GM19467 (cell line): ENCODE results near the gene RABAC1.
A peak's percentile ranks its signal among the peaks of the same experiment; 100 is the strongest.
"Not testable (repeated sequence)": the region's sequence is repeated elsewhere in the genome, so short reads cannot be mapped to it uniquely, and the experiment has no call there.

Source experiments
- ATAC-seq: cut with Tn5 transposase; IDR thresholded peaks from one replicate; pipeline ENCODE4 v1.9.1; 2021; ENCODE audit warnings: mild to moderate bottlenecking, moderate library complexity; ENCODE audit not compliant: unreplicated experiment

The RABAC1 gene, protein sequence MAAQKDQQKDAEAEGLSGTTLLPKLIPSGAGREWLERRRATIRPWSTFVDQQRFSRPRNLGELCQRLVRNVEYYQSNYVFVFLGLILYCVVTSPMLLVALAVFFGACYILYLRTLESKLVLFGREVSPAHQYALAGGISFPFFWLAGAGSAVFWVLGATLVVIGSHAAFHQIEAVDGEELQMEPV

DNA sequence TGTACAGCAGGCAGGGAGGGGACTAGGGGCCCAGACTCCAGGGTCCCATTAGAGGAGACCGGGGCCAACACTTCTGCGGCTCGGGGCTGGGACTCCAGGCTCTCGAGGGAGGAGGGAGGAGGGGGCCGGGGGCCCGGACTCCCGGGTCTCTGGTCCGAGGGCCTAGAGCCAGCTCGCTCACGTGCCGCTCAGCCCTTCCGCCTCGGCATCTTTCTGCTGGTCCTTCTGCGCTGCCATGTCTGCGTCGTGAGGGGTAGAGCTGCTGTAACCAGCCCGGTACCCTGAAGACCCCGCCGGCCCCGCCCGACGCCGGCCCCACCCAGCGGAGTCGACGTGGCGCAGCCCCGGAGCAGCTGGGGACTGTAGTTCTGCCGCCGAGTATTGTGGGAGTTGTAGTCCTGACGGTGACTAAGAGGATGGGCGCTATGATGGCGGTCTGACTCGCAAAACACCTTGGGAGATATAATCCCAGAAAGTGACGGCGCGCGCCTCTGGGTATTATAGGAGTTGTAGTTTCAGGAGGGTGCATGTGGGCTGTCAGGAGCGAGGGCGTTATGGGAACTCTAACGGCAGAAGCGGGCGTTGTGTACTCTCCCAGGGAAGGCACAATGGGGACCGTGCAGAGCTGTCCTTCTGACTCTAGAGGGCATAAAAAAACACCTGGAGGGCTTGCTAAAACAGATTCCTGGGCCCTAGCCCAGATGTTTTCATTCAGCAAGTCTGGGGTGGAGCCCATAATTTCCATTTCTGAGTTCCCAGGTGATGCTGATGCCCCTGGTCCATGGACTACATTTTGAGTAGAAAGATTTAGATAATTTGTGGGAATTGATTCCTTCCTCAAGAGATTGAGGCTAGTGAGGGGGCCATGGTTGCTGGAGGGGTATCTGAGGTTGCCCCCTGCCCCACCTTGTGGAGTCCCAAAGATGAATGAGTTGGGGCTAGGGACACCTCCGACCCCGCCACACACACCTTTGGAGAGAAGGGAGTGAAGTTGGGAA lies at the start of gene RABAC1:
Gene RABAC1 (minus strand): TSS at position 266 of the 998 bp plus-strand sequence. CDS start 29 bp downstream, at position 237.
- peak; percentile 51 for ATAC-seq

DNA sequence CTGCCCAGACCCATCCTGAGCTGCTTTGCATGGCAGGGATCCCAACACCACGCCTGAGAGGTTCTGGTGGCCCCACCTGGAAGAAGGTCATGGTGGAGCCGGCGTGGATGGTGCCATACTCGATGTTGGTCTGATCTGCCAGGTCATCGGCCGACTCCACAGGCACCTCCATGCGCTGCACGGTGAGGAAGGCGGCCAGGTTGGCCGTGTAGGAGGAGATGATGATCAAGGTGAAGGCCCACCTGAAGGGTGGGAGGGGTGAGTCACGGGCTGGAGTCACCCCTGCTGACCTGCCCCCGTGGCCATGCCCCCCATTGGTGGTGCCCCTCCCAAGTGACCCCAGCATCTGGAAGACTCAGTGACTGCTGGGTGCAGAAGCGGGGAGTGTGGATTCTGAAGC lies 47.4 kb upstream of the RABAC1 start:
- ATAC-seq: no peak

DNA sequence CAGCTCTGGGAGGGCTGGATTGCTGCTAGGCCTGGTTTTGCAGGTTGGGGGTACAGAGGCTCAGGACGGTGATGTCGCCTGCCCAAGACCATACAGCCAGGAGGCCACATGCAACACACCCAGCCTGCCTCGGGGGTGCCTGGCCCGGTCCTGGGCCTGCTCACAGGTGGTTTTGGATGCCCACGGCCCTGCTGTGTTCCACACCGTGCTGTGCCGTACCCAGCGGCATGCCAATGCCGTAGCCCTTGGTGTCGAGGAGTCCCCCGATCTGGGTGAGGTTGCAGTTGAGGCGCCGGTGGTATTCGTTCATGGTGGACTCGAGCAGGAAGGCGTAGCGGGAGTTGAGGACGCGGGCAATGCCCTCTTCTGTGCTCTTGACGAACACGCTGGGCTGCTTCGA lies 46.4 kb upstream of the RABAC1 start:
- no peak for ATAC-seq

DNA sequence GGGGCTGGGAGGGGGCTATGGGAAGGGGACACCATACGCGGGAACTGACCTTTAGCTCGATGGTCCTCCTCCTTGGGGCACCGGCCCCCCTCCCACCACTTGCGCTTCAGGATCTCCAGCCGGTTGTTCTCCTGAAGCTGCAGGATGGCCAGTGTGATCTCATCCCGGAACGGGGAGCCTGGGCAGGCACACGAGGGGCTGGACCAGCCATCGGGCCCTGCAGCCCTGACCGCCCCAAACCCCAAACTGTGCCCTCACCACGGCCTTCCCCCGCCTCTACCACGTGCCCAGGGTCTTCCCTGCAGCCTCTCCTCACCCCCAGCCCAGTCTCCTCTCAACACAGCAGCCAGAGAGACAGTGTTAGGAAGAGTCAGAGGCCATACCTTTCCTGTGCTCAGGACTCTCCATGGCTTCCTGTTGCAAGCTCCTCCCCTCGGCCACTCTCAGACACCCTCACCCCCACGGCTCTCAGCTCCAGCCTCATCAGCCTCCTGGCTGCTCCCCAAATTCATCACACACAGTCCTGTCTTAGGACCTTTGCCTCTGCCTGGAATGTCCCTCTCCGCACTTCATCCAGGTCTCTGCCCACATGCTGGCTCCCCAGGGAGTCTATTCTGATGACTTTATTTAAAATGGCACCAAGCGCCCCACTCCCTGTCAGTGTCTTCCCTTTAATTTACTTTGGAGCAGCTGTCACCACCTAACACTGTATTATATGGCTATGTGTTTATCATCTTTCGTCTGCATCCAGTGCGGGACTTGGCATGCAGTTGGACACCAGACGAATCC lies 44.6 kb upstream of the RABAC1 start:
- ATAC-seq: no peak

DNA sequence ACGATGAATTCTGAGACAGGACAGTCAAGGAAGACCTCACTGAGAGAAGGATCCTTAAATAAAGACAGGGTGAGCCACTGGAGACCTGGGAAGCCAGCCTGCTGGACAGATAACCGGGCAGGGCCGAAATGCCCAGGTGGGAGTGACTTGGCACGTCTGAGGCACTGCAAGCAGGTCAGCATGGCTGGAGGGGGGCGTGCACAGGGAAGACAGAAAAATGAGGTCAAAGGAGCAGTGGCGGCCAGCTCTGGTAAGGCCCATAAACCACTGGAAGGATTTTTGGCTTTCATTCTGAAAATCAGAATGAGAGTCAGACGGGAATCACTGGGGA lies 40.7 kb upstream of the RABAC1 start:
- no peak for ATAC-seq

DNA sequence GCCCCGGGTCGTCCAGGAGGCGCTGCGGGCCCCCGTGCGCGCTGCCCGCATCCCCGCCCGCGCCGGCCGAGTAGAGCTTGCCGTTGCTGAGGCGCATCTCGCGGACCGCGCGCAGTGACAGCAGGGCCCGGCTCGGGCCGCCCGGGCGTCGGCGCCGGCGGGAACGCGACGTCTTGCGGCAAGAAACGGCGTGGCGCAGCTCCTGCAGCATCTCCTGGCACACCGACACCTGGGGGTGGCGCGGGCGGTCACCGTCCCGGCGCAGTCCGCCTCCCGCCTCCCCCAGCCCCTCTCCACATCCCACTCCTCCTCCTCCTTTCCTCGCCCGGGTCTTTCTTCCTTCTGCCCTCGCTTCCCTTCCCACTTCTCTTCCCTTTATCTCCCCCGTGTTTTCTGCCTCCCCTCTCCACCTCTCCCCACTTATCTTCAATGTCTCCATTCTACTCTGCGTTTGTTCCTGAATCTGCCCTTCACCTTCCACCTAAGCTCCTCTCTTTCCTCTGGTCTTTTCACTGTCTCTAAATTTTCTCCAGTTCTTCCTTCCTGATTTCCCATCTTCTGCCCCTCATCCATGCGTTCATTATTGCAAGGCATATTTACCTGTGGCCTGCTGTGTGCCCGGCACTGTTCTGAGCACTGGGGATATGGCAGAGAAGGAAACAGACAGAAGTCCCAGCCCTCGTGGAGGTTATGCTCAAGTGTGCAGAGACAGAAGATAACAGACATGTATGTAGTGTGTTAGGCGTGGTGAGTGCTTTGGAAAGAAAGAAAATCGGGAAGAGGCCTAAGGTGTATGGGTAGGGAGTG lies 40.2 kb upstream of the RABAC1 start:
- ATAC-seq: no peak

DNA sequence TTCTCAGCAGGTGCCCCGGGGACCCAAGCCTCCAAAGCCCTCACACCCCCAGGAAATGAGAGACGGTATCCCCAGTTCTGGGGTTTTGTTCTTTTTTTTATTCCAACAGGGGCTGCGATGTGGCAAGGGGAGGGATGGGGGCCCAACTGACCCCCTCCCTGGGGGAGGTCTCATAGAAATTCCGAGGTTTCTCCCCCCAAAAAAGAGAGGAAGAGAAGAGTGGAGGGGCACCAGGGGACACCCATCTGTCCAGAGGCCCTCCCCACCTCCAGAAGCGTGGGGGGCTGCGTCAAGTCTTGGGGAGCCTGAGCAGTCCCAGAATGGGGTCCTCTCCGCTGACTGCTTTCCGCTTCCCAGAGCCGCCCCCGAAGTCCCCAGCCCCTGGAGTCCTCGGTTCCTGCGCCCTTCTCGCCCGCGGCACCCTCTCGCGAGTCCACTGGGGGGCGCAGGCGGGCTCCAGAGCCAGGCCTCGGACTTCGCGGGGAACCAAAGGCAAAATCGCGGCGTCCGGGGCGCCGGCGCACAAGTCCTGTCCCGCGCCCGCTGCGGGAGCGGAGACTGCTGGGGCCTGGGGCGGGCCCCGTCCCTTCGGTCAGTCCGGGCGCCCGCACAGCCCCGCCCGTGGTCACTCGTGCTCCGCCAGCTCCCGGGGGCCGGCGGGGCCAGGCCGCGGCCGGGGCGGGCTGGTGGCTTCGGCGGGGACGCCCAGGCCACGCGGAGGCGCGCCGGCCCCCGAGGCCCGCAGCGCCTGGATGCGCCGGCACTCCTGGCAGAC lies 39.3 kb upstream of the RABAC1 start:
- ATAC-seq: no peak

DNA sequence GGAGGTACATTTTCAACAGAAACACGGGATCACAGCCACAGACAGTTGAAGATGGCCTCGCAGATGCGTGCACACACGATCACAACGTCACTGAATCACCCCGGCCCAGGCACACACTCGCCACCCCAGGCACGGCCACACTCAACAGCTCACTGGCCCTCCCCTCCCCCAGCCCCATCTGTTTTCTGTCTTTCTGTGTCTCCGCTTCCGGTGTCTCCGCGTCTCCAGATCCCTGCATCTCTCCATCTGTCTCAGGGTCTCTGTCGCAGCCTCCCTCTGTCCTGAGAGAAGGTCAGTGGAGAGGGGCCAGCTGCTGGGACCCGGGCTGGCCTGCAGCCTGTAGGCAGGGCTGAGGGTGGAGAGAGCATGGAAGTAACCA lies 38.7 kb upstream of the RABAC1 start:
- no peak for ATAC-seq

DNA sequence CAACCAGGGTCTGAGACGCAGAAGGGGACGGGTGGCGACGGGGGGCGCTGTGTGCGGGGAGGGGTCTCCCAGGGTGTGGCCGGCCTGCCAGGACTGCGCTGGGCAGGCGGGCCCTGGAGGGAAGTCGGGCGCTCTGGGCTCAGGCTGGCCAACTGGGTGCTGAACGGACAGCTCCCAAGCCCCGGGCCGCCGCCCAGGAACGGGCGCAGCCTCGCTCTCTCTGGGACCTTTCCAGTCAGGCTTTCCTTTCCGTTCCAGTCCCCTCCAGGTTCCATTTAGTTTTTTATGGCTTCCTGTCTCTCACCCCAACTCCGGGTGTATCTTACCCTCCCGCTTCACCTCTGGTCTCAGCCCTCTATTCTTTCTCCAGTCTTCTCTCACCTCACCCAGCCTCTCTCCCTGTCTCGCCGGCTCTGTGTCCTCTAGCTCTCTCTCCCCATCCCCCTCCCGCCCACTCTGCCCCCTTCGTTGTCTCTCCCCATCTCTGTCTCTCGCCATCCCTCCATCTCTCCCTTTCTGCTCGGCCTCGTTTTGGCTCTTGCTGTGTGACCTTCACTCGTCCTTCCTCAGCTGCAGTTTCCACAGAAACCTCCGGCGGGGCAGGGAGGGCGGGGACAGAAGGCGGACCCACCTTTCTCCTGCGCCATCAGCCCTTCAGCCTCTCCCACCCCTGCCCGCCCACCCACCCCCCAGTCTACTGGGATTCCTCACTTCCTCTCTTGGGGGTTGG lies 38.2 kb upstream of the RABAC1 start:
- ATAC-seq: no peak

DNA sequence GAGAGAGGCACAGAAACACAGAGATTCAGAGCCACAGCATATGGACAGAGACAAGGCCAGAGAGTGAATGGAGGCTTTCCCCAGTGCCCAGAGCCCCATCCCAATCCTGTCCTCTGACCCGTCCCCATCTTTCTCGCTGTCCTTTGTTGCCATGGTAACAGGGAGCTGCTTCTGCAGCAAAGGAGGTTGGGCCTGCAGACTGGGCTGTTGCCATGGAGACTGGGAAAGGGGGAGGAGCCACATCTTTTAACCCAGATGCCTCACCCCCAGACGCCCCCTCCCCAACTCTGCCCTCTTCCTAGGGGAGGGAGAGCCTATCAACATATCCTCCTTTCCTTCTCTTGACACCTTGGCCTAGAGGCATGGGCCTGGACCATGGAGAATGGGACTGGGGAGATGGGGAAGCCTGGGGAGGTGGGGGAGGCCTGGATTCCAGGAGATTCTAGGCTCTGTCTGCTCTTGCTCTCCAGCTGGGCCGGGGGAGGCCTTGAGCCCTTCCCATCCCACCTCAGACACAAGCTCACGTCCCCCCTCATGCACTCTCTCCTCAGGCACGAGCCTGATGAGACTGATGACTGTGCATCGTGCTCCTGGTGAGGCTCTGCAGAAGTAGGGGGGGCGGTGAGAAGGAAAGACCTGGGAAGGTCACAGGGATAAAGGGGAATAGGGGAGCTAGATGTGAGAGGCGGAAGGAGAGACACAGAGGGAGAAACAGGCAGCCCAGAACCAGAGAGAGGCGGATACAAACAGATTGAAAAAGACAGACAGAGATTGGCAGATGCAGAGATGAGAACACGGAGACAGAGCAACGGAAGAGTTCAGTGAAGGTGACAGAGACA lies 37.1 kb upstream of the RABAC1 start:
- no peak for ATAC-seq

DNA sequence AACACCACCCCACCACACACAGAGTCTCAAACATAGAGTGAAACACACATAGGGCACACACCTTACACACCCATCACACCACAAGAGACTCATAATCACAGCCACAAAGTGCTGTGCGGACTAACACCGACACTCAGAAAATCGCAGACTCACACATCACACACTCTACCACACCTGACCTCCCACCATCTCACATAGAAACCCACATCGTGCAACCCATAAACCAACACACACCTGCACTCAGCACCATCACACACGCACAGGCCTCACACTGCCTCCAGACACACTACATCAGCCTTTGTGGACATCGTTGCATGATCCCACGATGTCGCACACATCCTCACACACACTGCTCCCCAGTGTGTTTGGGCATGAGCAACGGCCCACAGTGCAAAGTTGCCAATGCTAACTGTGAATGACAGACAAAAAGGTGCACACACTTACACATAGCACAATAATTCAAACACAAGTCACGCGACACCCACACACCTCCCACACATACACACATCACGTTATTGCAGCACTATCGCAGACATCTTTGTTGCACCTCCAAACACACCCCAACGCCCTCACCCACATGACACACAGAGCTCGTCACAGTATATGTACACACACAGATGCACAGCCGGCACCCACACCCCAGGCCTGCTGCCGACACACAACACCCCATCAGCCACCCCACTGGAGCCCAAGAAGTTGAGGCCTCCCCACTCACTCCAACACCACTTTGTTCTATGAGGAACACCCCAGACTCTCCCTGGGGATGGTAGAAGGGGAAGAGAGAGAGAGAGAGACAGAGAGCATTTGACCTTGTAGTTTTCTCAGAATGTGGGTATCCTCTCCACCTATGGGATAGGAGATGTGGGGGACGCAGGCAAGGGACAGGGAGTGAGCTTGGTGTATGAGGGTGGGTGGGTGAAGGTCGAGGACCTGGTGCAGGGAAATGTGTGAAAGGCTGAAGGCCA lies 36.2 kb upstream of the RABAC1 start:
- no peak for ATAC-seq

DNA sequence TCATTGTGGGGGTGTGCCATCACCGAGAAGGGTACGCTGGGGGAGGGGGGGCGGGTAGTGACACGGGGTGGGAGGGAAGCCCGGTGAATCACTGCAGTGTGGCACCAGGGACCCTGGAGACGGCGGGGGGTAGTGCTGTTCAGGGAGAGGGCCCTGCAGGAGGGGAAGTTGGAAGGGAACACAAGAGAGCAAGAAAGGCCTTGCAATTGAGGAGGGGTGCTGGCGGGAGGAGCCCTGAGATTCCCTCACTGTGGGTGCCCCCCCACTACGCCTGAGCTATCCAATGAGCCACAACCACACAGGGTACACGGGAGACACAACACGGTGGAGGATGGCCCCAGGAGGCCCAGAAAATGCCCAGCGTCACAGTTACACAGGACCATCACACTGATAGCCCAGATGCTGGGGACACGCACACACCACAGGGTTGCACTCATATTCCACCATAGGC lies 35.4 kb upstream of the RABAC1 start:
- no peak for ATAC-seq

DNA sequence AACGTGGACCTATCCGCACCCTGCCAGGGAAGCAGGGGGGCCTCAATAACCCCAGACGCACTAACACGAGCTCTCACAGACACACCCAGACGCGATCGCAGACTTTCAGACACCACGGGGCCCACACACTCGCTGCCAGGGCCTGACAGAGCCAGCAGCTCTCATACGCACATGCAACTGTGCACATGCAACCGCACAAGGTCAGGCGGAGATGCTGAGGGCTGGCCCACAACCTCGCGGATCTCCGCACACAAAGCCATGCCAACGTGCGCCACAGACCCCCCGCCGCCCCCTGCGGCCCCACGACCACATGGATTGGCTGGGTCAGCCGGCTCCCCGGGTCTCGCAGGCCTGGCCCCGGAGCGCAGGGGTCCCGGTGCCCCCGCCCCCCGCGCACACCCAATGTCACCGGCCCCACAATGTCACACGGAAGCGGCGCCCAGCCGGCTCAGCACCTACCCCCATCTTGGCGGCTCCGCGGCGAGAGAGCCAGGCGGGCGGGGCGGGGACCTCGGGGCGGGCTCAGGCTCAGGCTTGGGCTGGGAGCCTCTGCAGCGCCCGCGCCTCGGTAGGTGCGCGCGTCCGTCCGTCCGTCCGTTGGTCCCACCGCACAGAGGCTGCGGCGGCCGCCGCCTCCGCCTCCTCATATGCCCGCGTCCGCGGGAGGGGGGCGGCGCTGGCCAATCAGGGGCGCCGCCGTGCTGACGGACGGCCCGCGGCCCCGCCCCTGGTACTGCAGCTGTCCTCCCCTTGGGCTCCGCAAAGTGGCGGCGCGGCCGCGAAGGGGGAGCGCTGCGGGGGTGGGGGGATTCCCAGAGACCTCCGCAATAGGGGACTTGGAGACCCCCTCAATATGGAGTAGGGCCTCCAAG lies 34.7 kb upstream of the RABAC1 start, which contains the start of gene ATP1A3:
Gene ATP1A3 (minus strand): TSS at position 619 of the 872 bp plus-strand sequence. CDS start 154 bp downstream, at position 465.
- no peak for ATAC-seq

DNA sequence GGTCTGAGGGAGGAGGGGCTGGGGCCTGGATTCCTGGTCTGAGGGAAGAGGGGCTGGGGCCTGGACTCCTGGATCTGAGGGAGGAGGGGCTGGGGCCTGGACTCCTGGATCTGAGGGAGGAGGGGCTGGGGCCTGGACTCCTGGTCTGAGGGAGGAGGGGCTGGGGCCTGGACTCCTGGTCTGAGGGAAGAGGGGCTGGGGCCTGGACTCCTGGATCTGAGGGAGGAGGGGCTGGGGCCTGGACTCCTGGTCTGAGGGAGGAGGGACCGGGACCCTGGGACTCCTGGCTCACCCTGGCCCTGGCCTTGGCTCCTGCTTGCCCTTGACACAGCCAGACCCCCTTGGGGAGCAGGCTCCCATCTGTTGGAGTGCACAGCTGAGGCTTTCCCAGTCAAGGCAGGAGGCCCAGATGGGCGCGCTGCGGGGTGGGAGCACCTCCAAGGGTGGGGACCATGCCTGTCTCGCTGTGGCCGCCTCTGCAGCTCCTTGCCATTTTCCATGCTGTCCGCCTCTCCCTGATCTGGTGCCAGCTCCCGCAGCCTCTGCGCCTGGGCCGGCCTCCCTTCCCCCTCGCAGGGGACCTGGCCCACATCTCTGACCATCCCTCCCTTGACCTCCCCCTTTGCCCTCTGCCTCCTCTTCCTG lies 32.9 kb upstream of the RABAC1 start:
- not testable (repeated sequence) for ATAC-seq

DNA sequence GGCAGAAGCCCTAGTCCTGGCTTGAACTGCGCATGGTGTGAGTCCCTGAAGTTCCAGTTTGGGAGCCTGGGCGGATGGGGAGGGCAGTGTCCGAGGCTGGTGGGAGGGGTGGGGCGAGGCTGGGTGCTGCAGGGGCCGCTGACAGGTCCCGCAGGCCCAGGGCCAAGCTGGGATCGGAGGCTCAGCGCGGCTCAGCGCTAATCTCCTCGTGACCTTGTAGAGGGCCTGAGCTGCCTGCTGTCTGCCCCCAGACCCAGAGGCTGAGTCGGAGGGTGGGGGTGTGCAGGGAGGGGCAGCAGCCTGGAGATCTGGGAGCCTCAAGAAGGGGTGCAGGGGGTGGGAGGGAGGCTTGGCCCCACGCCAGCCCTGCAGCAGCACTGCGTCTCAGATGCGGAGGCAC lies 31.9 kb upstream of the RABAC1 start:
- no peak for ATAC-seq

DNA sequence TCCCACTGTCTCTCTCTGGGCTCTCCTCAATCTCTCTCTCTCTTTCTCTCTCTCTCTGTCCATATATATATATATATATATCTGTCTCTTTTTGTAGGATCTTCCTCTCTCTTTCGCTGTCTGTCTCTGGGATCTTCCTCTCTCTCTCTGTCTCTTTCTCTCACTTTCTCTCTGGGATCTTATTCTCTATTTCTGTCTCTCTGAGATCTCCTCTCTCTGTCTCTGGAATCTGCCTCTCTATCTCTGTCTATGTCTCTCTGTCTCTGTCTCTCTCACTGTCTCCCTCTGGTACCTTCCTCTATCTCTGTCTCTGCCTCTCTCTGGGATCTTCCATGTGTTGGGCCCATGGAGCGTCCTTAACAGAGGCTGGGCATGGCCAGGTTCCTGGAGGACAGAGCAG lies 31.5 kb upstream of the RABAC1 start:
- no peak for ATAC-seq
